ENCODE data around the gene ANKRD18A. TPM values are rescaled to one million over a fixed set of nuclear protein-coding genes. Genes with fewer than 3 reads are reported as not detected.

Gene ANKRD18A
- total RNA-seq, 1 donor from 2014 or later, result not detected

- no peak for DNase-seq (ENCODE audit: low spot score in 2 of 2)
- no peaks in the 10 kb centered on the region for H3K27me3 ChIP-seq
Measured at GRCh38 chr9:38639577-38639940, 19.2 kb upstream of the ANKRD18A start.

GRCh38 chr9:38638881-38639576 is 18.6 kb upstream of the ANKRD18A start:
- no peak overlapping the region for H3K4me3 ChIP-seq
- no peaks in the 10 kb centered on the region for H3K9me3 ChIP-seq
- no peak overlapping the region for H3K27ac ChIP-seq
- no peak for TF ChIP-seq CTCF (IDR thresholded peaks at IDR 0.05)
- H3K36me3 ChIP-seq, result no peaks in the 10 kb centered on the region
- DNase-seq (ENCODE audit: low spot score in 2 of 2), result no peak
- H3K4me1 ChIP-seq, result no peaks in the 10 kb centered on the region
- intact Hi-C loops (cut with DNase I), result no loop called here
- no peaks in the 10 kb centered on the region for H3K27me3 ChIP-seq

More at GRCh38 chr9:38639577-38639940, 19.2 kb upstream of the ANKRD18A start:
- no peak for TF ChIP-seq CTCF (IDR thresholded peaks at IDR 0.05)
- Histone ChIP-seq H3K9me3 (no peaks in the 10 kb centered on the region), H3K4me1 (no peaks in the 10 kb centered on the region), H3K4me3 (no peak overlapping the region), H3K36me3 (no peaks in the 10 kb centered on the region), H3K27ac (no peak overlapping the region)
- intact Hi-C loops (cut with DNase I), result no loop called here

- Histone ChIP-seq H3K4me1 (no peaks in the 10 kb centered on the region), H3K4me3 (no peak overlapping the region), H3K27ac (no peak overlapping the region), H3K27me3 (no peaks in the 10 kb centered on the region), H3K36me3 (no peaks in the 10 kb centered on the region), H3K9me3 (no peaks in the 10 kb centered on the region)
- TF ChIP-seq CTCF (IDR thresholded peaks at IDR 0.05), result no peak
- intact Hi-C loops (cut with DNase I), result no loop called here
- no peak for DNase-seq (ENCODE audit: low spot score in 2 of 2)
Measured at GRCh38 chr9:38634315-38634714, 13.9 kb upstream of the ANKRD18A start.

- intact Hi-C loops (cut with DNase I), result no loop called here
Measured at GRCh38 chr9:38629511-38629910, 9.1 kb upstream of the ANKRD18A start.

GRCh38 chr9:38626006-38626405 is 5.6 kb upstream of the ANKRD18A start:
- intact Hi-C loops (cut with DNase I), result no loop called here
- no peak overlapping the region for H3K4me3 ChIP-seq
- TF ChIP-seq CTCF (IDR thresholded peaks at IDR 0.05), result no peak
- H3K27me3 ChIP-seq, result peaks cover 13% of the 10 kb centered on the region
- peaks cover 0 to 16% of the 10 kb centered on the region in 2 donors for H3K9me3 ChIP-seq
- H3K4me1 ChIP-seq, result peaks cover 3 to 11% of the 10 kb centered on the region in 2 donors
- no peak overlapping the region for H3K27ac ChIP-seq
- no peak for DNase-seq (ENCODE audit: low spot score in 2 of 2)
- H3K36me3 ChIP-seq, result no peaks in the 10 kb centered on the region

More at GRCh38 chr9:38629511-38629910, 9.1 kb upstream of the ANKRD18A start:
- no peak overlapping the region for H3K27ac ChIP-seq
- H3K27me3 ChIP-seq, result no peaks in the 10 kb centered on the region
- no peak overlapping the region for H3K4me3 ChIP-seq
- H3K36me3 ChIP-seq, result no peaks in the 10 kb centered on the region
- peaks cover 0 to 5% of the 10 kb centered on the region in 2 donors for H3K9me3 ChIP-seq
- DNase-seq (ENCODE audit: low spot score in 2 of 2), result no peak
- H3K4me1 ChIP-seq, result no peaks in the 10 kb centered on the region
- no peak for TF ChIP-seq CTCF (IDR thresholded peaks at IDR 0.05)
